GM12874 (cell line): Measurements from ENCODE around the gene MARF1.

Experiments used
- TF ChIP-seq, protein P1 (sequence below): IDR thresholded peaks from 2 replicates; pipeline ENCODE4 v1.5.1; 2011; ENCODE audit warnings: low read depth, mild to moderate bottlenecking, control low read depth, low read length, moderate library complexity; ENCODE audit not compliant: insufficient read depth

MARF1 gene

DNA sequence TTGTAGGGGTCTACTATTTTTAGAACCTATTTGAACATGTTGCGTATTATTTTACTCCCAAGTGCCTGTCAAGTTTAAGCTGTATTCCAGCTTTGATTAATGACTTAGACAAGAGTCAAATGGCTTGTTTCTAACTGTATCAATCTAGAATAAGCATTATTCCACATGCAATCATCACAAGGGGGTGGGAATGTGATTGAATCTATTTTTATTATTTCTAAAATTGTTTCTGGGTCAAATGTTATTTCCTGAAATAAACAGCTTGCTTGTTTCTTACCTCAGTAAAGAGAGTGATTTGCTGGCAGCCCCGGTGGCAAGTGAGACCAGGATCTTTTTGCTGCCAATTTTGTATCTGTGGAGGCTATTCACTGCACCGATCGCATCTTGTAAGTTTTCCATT, 21.5 kb downstream of the MARF1 start:
- TF ChIP-seq, protein P1, sequence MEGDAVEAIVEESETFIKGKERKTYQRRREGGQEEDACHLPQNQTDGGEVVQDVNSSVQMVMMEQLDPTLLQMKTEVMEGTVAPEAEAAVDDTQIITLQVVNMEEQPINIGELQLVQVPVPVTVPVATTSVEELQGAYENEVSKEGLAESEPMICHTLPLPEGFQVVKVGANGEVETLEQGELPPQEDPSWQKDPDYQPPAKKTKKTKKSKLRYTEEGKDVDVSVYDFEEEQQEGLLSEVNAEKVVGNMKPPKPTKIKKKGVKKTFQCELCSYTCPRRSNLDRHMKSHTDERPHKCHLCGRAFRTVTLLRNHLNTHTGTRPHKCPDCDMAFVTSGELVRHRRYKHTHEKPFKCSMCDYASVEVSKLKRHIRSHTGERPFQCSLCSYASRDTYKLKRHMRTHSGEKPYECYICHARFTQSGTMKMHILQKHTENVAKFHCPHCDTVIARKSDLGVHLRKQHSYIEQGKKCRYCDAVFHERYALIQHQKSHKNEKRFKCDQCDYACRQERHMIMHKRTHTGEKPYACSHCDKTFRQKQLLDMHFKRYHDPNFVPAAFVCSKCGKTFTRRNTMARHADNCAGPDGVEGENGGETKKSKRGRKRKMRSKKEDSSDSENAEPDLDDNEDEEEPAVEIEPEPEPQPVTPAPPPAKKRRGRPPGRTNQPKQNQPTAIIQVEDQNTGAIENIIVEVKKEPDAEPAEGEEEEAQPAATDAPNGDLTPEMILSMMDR, result no peak

- TF ChIP-seq, protein P1, result no peak
Observed at GRCh38 chr16:15620611-15621195, 22.3 kb downstream of the MARF1 start.

DNA sequence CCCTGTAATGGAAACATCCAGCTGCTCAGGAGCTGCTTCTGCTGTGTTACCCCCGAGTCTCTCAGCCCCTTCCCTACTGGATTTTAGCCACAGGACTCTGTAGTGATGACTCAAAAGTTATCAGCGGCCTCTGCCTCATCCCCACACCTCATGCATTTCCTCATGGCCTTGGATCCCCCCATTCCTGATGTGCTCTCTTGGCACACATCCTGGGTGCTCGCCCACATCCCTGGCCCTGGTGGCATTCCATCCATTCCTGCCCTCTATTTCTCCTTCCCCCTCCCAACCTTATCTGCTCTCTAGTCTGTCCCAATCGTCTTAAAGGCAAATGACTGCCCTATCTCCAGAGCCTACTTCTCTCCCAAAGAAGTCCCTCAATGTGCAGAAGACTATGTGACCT, 24.6 kb downstream of the MARF1 start:
- TF ChIP-seq, protein P1, result no peak

- TF ChIP-seq, protein P1, result no peak
Observed at GRCh38 chr16:15617901-15618300, 25.1 kb downstream of the MARF1 start.

GRCh38 chr16:15616475-15617165, 26.3 kb downstream of the MARF1 start:
- TF ChIP-seq, protein P1, result no peak

DNA sequence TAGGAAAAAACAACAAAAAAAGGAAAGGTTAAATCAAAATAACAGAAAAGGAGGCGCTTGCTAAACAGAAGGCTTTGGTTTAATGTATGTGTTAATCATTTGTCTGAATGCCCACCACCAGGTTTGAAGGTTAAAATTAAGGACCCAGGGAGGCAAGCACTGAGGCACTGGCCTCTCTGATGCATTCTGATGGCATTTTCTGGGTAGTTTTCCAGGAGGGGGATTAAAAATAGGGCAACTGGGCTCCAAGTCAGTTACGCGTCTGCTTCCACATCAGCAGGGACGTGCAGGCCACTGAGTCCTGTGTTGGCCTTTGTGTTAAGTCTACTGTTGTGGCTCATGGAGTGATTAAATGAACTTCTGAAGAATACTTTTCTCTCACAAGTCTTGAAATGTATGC, 26.9 kb downstream of the MARF1 start:
- TF ChIP-seq, protein P1, result no peak

GRCh38 chr16:15613676-15614075, 29.3 kb downstream of the MARF1 start:
- TF ChIP-seq, protein P1, result no peak
